ENCODE results near the gene DTX2.
"Not testable (repeated sequence)": the region's sequence is repeated elsewhere in the genome, so short reads cannot be mapped to it uniquely, and the experiment has no call there.

- not testable (repeated sequence) for TF ChIP-seq POLR2A, CTCF, POLR2AphosphoS5 (IDR thresholded peaks at IDR 0.05)
Measured at GRCh38 chr7:76484456-76484855, 22.9 kb downstream of the DTX2 start.

All from sigmoid colon (tissue), 4 donors.